NCI-H1930 (cell line): ENCODE results near the gene BASP1.
"Not testable (repeated sequence)": the region's sequence is repeated elsewhere in the genome, so short reads cannot be mapped to it uniquely, and the experiment has no call there.

Experiments used
- DNase-seq, 2 experiments: peaks; one replicate each; lab custom pipeline; 2025; lab: John Stamatoyannopoulos, UW

The BASP1 gene

DNA sequence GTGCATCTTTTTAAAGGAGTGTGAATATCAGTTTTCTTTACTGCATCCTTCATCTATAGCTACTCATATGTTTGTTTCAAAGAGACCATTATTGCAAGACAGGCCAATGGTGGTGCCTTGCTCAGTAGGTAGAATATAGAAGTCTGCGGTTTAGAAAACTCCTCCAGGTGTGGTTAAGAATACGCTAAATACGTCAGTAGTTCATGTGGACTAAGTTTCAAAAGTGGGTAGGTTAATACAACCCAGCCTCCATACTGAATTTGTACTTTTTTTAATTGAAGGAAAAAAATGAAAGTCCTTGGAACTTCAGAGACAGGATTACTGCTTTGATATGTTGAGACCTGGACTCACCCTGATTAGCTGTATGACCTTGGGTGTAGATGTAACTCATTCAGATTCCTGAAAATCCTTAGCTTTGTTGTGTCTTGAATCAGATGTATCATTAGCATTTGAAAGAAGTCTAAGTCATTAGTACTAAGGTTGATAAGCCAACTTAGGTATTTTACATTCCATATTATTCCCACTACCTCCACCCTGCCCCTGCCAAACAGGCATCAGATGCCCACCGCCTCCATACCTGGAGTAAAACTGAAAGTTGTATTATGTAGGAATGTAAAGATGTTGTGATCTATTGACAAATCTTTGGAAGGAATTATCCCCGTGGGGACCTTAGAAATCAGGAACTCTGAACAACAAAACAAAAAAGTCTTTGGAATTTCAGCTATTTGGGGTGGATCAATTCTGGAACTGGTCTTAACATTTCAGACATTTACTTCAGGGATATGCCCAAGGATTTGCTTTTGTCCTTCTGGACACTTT lies 6.1 kb downstream of the BASP1 start:
- DNase-seq = no peak

GRCh38 chr5:17224858-17225511 lies 7.6 kb downstream of the BASP1 start:
- no peak for DNase-seq

GRCh38 chr5:17225520-17225919 lies 8.1 kb downstream of the BASP1 start:
- DNase-seq = no peak

GRCh38 chr5:17227868-17228267 lies 10.4 kb downstream of the BASP1 start:
- DNase-seq = no peak

GRCh38 chr5:17228821-17229291 lies 11.4 kb downstream of the BASP1 start:
- DNase-seq = no peak

DNA sequence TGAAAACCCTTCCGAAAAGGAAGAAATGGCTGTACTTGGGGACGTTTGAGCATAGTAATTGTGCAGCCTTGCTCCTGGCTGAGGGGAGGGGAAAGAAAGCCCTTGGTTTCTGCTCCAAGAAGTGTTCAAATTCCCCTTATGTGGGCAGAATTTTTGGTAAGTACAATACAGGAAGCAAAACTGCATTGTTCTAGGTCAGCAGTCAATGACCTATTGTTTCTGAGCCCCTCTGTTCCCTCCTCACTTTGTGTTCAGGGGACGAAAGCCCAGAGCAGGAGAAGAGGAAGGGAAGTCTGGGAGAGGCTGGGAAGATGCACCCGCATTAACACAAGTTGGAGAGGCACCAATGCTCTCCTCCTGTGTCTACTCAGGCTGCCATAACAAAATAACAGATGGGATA lies 11.9 kb downstream of the BASP1 start:
- DNase-seq = no peak

DNA sequence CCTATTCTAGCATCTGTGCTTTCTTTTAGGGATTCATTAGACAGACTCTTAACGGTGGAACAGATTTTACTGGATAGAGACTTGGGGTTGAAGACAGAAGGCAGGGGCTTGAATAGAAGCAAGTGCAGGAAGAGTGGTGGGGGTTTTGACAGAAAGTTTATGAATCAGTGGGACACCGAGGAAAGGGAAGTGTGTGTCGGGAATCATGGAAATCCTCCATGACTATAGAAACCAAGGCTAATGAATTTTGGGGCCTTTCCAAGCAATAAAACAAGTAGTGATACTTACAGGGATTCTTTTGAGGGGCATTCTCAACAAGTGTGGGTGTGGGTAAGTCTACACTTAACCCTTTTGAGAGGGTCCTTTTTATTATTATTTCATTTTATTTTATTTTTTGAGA lies 12.8 kb downstream of the BASP1 start:
- DNase-seq = no peak

DNA sequence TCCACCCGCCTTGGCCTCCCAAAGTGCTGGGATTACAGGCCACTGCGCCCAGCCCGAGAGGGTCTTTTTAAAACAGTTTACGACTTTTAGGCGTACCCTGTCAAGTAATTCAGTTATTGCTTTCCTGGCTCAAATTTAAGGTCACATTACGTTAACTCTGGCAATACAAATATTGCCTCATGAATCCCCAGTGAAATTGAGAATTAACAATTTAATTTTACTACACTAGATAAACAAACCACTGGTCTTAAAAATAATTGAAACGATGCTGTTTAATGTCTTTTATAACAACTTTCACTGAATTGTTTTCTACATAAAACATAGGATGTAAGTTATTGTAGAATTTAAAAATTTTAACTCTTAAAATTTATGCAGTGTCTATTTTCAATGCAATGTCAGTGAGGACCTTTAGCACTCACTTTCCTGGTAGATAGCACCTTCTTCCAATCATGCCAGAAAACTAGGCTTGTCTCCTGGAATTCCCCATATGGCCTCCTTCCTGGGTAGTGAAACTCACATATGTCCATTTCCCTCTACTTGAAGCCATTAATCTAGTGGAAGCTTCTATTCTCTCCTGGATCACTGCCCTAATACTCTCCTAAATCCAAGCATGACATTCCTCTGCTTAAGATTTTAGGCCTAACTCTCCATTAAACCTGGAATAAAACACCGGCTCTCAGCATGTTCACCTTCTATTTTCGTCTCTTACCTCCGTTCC lies 13.5 kb downstream of the BASP1 start:
- no peak for DNase-seq

DNA sequence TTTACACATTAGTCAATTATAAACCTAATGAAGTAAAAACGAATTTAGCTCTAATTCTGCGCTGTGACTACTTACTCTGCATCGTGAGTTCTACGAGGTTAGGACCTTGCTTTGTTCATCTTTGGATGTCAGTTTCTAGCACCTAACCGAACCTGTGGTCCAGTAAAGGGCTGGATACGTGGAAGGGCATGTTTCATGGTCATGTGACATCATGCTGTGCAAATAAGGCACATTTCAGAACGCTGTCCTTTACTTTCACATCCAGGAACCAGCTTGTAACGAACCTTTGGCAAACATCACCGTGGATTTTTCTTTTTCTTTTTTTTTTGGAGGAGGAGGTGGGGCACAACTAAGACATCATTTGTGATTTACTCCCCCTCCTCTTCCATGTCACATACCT lies 15.0 kb downstream of the BASP1 start:
- no peak for DNase-seq

- DNase-seq = no peak
Observed at GRCh38 chr5:17233488-17233887, 16.1 kb downstream of the BASP1 start.

GRCh38 chr5:17234374-17234773 lies 16.9 kb downstream of the BASP1 start:
- no peak for DNase-seq

DNA sequence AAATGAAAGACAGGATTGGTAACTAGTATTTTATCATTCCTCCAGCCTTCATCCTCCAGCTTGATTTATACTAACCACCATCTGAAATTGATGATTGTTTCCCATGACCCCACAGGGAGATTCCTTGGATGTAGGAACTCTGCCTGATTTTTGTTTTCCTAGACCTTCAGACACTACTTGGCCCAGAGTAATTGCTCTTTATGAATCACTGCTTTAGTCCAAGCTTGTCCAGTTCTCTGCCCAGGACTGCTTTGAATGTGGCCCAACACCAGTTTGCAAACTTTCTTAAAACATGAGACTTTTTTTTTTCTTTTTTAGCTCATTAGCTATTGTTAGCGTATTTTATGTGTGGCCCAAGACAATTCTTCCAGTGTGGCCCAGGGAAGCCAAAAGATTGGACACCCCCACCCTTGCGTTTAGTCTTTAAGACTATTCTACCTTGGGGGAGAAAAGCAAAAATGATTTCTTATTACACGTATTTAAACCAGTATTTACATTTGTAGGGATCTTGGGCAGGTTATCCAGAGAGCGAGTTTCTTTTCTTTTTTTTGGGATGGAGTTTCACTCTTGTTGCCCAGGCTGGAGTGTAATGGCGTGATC lies 18.4 kb downstream of the BASP1 start:
- no peak for DNase-seq

- DNase-seq = no peak
Observed at GRCh38 chr5:17238521-17239041, 21.1 kb downstream of the BASP1 start.

GRCh38 chr5:17239953-17240352 lies 22.5 kb downstream of the BASP1 start:
- DNase-seq = no peak

DNA sequence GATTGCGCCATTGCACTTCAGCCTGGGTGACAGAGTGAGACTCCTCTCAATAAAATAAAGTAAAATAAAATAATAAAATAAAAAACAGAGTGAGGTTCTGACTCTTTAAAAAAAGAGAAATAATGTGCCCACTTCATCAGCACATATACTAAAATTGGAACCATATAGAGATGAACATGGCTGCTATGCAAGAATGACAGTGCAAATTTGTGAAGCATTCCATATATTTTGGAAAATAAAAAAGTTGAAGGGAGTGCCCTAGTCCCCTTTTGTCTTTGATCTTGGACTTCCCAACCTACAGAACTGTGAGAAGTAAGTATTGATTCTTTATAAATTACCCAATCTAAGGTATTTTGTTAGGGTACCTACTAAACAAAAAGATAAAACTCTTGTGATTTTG lies 23.1 kb downstream of the BASP1 start:
- DNase-seq = no peak

DNA sequence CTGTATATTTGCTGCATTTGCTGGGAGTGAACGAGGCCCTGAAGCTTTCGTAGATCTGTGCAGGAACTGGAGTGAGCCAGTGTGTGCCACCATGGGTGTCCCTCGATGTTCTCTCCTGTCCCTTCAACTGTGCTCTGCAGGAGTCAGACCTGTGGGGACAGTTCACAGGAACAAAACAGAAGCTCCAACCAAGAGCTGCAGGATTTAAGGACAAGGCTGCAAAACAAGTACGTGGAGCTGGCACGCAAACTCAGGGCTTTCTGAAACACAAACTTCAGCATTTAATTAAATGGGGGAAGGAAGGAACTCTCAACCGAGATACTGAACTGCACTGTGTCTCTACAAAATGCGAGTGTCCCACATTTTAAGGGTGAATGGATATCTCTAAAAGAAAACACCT lies 24.2 kb downstream of the BASP1 start:
- DNase-seq = no peak

DNA sequence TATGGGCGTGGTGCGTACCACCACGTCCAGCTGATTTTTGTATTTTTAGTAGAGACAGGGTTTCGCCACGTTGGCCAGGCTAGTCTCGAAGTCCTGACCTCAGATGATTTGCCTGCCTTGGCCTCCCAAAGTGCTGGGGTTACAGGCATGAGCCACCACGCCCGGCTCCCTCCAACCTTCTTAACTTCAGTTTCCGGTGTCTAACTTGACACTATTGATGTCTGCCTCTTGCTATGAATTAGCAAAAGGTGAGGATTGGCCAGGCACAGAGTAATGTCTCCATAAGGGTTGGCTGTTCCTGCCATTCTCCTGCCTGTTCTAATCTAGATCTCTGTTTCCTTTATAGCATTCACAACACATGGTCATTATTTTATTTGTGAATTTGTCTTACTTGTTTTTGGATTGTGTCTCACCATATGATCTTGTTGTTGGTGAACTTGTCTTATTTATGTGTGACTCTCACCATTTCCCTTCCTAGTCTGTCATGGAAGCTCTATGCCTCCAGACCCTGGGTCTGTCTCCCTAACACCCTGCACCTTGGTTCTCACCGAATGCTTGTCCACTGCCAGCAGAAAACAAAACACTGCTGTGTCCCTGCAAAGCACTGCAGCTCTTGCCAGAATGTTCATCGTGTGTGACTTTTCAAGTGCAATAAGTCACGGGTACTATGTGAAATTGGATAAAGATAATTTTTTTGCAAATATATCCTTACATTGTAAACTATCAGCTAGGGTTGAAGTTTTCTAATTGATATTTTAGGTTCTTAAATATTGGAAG lies 26.0 kb downstream of the BASP1 start:
- DNase-seq = no peak

- no peak for DNase-seq
Observed at GRCh38 chr5:17249029-17249634, 31.7 kb downstream of the BASP1 start.

GRCh38 chr5:17249841-17250240 lies 32.4 kb downstream of the BASP1 start:
- DNase-seq = not testable (repeated sequence)

DNA sequence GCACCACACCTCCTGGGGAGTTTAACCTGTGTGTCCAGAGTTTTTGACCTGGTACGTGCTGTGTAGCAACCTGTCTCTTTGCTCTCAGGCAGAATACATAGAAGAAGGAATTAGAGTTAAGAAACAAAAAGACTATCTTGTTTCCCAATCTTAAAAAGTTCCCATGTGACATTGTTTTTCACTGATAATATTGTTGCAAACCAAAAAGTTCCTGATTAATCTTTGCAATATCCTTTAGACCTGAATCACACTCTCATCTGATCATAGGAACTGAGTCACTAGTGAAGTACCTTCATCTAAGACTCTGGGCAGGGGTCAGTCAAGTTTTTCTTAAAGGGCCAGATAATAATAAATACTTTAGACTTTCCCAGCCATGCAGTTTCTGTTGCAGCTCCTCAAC lies 35.1 kb downstream of the BASP1 start:
- DNase-seq = no peak

GRCh38 chr5:17255471-17256021 lies 38.1 kb downstream of the BASP1 start:
- no peak for DNase-seq
